Cerebellar nuclear complex (tissue), 1 donor: ENCODE data around the gene GPR157.
"Not testable (repeated sequence)": the region's sequence is repeated elsewhere in the genome, so short reads cannot be mapped to it uniquely, and the experiment has no call there.

Experiments used
- DNase-seq, 2 experiments: peaks; one replicate each; lab custom pipeline; 2025; lab: John Stamatoyannopoulos, UW

Gene GPR157

DNA sequence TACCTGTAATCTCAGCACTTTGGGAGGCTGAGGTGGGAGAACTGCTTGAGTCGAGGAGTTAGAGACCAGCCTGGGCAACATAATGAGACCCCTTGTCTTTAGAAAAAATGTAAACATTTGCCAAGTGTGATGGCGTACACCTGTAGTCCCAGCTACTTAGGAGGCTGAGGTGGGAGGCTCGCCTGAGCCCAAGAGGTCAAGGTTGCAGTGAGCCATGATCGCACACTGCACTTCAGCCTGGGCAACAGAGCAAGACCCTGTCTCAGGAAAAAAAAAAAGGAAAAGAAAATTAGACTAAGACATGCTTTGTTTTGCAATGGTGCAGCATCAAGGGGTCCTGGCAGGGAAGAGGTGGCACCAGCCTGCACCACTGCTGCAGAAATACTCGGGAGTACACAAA lies 16.8 kb upstream of the GPR157 start:
- DNase-seq, result no peak

DNA sequence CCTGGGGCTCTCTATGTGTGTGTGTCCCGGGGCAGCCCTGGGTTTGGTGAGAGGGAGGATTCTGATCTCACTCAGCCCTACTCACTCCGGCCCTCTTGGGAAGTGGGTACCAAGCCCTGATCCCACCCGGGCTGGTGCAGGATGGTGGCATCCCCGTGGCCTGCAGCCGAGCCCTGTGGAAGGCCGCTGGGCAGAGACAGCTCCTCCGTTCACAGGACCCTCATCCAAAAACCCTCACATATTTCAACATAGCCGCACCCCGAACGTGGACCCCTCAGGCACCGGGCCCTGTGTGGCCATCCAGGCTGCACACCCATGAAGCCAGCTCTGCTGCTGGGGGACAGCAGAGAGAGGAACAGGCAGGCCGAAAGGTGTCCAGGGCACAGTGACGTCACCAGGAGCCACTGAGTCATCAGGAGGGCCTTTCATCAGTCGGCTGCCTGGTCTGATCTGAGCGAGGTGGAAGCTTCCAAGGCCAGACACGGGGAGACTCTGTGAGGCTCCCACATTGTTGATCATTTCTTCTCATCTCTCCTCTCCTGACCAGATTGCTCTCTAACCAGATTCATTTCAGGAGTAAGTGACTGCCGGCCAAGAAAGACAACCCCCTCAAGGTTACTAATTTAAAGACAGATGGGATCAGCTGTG lies 16.2 kb upstream of the GPR157 start:
- no peak for DNase-seq

DNA sequence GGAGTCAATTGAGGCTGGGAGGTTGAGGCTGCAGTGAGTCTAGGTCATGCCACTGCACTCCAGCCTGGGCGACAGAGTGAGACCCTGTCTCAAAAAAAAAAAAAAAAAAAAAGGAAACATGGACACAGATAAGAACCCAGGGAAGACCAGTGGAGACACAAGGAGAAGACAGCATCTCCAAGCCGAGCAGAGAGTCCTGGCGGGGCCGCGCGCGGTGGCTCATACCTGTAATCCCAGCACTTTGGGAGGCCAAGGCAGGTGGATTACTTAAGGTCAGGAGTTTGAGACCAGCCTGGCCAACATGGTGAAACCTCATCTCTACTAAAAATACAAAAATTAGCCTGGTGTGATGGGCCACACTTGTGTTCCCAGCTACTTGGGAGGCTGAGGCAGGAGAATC lies 15.6 kb upstream of the GPR157 start:
- DNase-seq, result not testable (repeated sequence)

DNA sequence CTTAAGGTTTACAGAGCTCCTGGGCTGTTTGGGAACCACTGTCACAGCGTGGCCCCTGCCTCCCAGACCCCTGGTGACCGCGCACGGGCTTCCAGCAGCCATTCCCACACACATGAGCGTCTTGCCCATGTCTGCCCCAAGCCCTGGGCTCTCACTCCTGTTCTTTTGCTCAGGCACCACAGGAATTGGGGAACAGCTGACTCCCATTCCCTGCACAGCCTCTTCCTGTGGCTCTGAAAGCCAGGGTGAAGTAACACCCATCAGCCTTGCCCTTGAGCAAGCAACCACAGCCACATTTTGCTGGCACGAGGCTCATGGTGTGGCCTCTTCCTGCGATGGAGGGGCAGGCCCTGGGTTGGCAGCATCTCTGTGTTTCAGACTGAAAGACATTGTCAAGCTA lies 14.3 kb upstream of the GPR157 start:
- DNase-seq, result no peak

DNA sequence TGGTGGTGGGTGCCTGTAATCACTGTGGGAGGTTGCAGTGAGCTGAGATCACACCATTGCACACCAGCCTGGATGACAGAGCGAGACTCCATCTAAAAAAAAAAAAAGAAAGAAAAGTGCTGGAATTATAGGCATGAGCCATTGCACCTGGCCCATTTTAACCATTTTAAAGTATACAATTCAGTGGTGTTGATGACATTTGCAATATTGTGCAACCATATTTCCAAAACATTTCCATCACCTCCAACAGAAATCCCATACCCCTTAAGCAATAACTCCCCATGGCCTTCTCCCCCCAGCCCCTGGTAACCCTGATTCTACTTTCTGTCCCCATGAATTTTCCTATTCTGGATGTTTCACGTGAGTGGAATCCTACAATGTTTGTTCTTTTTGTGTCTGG lies 11.0 kb upstream of the GPR157 start:
- DNase-seq, result no peak

DNA sequence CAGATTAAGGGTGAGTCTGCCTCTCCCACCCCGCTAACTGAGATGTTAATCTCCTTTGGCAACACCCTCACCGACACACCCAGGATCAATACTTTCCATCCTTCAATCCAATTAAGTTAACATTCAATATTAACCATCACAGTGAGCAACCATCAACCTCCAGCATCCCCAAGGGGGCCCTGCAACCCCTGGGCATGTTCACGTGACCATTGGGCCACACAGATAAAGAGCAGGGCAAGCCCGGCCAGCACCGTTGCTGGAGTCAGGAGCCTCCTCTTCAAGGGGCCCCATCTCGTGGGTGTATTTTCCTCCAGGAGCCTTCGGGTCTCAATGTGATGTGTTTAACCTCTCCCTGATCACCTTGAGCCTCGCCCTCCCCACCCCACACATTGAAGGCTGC lies 8.0 kb upstream of the GPR157 start:
- no peak for DNase-seq

DNA sequence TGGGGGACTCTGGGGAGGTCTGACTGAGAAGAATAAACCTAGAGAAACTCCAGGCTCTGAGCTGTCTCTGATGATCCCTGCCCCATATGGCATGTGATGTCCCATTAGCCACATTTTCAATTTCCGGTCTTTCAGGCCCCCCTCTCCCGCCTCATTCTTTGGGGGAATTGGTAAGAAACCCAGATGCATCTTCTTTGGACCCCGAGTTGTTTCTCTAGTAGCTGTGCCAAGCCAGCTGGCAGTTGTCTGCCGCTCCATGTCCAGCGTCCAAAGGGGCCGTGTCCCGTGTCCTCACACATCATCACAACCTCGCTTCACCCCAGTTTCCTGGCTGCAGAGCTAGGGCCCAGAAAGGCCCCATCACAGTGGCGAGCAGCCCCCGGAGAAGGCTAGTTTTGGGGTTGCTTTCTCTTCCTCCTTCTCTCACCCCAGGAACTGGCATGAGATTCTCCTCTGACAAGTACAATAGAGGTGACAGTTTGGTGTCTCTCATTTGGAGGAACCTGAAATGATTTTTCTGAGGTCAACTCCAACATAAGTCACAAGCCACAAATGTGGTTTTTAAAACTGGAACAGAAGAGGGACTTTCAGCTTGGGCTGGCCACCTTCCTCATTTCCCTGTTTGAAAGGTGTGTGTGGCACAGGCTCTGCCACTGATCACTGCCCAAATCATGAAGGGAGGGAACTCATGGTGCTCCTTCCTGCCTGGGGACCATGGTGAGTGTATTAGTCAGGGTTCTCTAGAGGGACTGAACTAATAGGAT lies 6.4 kb upstream of the GPR157 start:
- DNase-seq, result no peak

DNA sequence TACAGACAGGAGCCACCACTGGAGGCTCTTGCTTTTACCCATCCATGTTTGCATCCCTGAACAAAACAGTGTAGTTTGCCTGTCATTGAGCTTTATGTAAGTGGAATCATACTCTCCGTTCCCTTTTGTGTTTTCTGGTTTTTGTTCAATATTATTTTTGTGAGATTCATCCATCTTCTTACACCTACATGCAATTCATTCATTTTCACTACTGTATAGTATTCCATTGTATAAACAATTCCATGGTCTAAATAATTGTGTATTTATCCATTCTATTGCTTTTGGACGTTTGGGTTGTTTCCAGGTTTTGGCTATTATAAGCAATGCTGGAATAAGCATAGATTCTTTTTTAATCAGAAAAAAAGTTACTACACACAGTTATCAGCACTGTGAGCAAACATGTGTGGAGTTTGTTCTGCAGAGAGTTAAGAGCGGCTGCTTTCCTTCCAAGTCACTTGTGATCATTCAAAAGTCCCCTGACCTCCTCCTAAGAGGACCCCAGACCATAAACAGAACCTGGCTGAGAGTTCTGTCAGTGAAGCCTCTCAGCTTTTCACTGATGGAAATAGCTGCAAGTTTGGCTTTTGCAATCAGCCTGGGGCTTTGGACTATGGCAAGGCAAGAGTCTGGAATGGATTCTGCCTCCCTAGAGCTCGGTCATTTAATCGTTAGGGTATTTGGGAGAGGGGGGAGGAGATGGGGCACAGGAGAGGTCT lies 5.1 kb upstream of the GPR157 start:
- no peak for DNase-seq

DNA sequence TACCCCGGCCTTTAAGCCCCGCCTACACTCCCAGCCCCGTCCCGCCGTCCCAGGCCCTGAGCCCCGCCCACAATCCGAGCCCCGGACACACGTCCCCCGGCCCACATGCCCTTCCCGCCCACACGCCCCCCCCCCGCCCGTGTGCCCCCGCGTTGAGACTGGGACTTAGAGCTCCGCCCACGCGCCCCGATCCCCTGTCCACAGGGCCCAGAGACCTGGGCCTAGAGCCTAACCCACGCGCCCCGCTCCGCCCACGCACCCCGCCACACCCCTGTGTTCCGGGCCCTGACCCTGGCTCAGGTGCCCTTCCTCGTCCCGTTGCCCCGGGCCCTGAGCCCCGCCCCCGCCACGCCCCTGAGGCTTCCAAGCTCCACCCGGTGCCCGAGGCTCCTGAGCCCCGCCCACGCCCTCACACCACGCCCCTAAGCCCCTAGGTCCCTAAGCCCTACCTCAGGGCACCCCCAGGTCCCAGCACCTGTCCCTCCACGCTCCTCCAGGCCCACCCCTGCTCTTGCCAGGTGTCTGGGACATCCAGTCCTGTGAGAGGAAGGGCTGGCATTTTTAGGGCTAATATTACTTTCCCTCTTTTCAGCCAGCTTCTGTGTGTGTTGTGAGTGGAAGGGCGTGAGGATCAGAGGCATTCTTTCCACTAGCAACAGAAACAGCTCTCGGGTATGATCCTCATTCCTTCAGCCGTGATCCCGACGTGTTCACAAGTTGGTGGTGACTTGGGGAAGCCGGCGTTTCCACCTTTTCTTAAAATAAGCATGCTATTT lies 552 bp upstream of the GPR157 start:
- no peak for DNase-seq

DNA sequence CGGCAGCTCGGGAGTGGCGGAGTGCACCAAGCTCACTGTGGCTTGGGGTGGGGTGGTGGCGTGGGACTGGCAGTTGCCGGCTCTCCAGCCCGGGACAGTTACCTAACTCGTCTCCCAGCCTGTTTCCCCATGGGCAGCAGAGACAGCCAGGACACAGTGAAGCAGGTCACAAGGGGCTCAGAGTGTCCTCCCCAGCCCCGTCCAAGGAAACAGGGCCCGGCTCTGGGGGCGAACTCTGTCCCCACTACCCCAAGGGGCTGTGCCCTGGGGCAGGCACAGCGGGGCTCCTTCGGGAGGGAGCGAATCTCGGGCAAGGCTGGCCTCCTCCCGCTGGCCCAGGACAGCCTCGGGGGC lies 759 bp downstream of the GPR157 start:
- DNase-seq, result no peak

DNA sequence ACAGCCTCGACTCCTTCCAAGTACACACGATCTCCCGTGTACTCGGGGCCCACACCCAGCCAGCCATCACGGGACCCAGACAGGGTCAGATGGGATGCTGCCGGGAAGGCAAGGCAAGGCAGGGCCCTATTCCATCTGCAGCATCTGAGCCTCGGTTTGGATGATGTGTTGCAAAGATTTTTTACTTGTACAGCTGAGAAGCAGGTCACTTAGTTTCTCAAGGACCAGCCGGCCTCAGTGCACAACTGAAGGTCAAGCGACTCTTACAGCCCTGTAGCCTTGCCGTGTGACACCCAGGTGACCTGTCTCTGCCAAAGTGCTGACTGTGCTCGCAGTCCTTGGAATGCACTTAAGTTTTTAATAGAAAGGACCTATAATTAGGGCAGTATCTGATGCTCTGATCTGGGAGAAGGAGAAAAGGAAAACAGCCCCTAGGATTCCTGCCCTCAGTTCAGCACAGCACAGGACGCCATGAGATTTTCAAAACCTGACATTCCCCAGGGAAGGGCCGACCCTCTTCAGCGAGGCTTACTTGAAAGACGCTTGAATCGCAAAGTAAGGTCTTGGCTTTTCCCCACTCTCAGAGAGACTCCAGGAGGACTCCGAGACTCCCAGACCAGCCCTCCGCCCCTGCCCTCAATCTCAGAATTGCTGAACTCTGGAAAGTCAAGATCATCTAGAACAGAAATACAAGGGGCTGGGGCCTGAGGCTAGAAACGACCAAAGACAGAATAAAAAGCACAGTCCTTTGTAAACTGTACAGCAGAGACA lies 1.3 kb downstream of the GPR157 start:
- no peak for DNase-seq

DNA sequence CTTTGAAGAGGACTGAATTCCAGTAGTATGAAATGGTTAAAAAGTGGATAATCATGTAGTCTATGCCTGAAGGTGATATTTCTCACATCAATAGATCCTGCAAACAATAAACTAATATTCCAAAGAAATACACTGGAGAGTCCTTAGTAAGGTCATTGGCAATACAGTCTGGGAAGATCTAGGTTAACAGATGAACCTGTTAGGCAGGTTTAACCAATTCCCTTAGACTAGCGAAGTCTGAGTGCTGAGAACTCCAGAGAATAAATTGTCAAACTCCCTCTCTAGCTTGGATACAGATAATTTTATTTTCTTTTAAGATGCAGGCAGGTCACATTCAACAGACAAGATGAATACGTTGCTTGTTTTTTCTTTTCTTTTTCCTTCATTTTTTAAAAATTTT lies 2.4 kb downstream of the GPR157 start:
- DNase-seq, result no peak

DNA sequence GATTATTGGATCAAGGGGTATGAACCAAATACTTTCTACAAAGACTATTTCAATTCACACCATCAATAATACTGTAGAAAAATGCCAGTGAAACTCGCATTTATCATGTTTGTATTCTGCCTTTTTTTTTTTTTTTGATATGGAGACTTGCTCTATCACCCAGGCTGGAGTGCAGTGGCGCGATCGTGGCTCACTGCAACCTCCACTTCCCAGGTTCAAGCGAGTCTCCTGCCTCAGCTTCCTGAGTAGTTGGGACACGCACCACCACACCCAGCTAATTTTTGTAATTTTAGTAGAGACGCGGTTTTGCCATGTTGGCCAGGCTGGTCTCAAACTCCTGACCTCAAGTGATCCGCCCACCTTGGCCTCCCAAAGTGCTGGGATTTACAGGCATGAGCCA lies 3.1 kb downstream of the GPR157 start:
- not testable (repeated sequence) for DNase-seq

DNA sequence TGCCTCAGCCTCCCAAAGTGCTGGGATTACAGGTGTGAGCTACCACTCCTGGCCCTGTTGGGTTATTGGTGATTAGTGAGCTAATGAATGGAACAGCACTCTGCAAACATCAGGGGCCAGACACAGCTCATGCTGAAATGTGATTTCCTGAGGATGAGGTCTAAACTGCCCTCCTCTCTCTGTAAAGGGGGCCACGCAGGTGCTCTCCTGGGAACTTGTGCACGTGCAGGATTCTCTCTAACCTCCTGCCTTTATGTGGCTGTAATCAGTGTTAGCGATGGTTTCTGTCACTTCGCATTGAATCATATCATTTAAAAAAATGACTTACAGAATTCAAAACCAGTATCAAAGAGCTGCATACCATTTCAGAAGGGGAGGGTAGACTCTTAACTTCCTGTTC lies 3.6 kb downstream of the GPR157 start:
- DNase-seq, result no peak

DNA sequence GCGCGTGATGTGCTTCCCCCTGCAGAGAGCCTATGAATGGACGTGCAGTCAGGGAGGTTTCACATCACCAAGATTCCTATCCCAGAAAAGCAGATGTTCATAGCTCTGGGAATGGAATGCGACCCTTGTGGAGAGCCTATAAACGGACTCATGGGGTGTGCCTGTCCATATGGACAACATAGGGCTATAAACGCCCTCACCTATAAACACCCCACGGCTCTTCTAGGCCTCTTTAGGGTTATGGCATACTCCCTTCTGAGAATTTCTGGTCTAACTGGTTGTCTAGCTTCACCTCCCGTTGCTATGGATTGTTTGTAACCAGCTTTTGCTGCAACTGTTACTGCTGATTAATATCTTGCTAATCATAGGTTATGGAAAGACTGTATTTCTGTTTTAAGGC lies 4.5 kb downstream of the GPR157 start:
- DNase-seq, result not testable (repeated sequence)

DNA sequence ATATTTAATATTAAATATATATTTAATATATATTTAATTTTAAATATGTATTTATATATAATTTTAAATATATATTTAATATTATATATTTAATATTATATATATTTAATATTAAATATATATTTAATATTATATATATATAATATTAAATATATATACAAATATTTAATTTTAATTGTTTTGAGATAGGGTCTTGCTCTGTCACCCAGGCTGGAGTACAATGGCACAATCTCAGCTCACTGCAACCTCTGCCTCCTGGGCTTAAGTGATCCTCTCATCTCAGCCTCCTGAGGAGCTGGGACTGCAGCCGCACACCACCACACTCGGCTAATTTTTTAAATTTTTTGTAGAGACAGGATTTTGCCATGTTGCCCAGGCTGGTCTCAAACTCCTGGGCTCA lies 5.2 kb downstream of the GPR157 start:
- not testable (repeated sequence) for DNase-seq

DNA sequence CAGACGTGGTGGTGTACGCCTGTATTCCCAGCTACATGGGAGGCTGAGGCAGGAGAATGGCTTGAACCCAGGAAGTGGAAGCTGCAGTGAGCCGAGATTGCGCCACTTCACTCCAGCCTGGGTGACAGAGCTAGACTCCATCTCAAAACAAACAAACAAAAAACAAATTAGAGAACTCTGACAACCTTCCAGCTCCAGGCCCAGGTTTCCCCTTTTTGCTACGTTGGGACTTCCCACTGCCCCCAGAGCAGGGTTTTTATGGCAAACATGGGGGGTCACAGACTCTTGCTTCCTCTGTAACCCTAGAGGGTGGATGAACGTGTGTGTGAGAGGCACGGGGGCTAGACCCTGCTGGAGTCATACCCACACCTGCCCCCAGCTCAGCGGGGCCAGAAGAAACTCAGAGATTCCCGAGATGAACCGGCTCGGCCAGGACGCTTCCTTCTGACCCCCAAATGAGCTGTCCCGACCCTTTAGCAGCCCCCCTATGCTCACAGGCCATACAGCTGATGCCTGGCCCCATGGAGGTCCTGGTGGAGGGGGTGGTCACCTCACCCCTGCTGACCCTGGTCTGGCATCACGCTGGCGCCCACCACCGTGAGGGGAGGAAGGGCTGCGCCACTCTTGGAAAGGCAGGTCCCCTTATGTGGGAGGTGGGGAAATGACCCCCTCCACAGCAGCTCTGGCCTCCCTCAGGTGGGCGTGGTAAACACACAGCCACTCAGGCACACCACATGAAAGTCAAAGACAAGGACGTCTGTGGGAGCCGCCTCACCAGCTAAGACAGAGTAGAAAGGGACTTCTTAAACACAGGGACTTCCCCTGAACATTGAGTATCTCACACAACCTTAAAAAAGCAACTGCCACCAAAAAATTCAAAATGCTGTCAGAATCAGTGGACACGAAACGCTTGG lies 7.1 kb downstream of the GPR157 start:
- DNase-seq, result no peak

DNA sequence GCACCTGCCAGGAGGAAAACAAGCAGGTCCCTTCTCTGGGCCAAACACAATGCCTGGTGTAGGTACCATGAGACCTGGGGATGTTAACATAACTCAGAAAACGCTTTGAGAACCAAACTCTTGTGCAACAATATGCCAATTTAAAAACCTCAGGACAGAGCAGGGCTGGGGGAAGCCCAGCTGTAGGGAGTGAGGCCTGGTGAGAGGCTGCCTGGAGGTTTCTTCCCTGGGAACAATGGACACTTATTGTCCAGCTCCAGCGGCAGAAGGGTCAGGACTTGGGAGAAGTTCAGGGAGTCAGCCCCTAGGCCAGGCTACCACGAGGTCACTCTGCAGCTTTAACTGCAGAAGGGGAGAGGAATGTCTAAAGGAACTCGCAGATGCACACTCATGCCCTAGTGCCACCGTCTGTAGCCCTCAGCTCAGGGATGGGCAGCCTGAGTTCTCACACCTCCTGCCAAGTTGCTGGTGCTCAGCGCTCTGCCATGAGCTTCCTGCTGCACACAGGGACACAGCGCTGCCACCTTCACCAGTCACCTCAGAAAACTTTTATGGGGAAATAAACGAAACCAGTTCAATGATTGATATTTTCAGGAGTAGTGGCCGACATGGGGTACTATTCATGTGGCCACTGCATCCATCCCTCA lies 8.5 kb downstream of the GPR157 start:
- DNase-seq, result no peak

DNA sequence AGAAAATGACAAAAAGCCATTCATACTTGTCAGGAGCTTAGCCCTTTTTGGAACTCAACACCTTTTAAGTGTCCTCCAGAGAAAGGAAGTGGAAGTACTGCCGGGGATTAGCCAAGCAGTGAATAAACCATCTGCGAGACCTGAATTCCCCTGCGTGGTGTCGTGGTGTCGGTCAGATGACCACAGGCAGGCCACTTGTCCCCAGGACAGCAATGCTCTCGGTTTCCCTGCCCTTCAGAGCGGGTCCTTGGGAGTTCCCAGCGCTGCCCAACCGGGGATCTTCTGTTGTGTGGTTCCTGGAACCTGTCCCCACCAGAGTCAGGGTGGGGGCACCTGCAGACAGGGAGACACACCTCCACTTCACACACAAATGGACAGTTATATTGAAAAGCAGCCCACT lies 9.2 kb downstream of the GPR157 start:
- no peak for DNase-seq

DNA sequence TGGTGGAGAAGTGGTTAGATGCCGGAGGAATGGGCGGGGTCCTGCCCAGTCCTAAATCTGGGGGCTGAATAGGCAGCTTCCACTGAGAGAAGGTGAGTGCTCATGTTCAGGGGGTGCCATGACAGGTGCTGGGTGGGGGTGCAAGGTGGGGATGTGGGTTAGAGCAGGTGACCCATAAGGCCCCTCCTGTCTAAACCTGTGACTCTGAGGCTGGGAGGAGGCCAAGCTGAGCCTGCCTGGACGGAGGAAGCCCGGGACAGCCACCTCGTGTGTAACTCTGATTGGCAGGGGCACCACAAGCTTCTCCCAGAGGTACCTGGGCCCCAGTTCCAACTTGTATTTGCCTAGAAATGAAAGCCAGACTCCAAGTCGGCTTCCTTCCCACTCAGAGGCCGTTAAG lies 10.7 kb downstream of the GPR157 start:
- DNase-seq, result no peak
